ENCODE data around the gene IRX5. TPM values are rescaled to one million over a fixed set of nuclear protein-coding genes. Genes with fewer than 3 reads are reported as not detected.

IRX5 gene
- total and polyA plus RNA-seq, 2 of the 4 experiments (the other 2 are of a cell fraction) = not detected

DNA sequence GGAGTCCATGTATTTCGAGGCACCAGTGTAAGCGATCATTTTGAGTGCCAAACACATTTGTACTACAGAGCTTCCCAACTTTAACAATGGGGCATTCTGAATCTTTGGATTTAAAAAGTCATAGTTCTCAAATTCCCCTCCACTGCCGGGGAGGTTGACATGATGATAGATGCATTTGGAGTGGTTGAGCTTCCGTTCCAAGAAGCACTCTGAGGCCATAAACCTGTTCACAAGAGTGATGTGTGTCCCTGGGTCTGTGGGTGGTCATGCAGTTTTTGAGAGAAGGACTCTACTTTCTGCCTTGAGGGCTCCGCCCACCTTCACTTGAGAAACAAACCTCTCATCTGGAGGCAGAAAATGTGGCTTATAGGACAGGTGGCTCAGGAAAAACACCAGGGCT, 43.7 kb downstream of the IRX5 start:
- Histone ChIP-seq H3K4me2 (ENCODE audit: low read depth, low read length) (no peak overlapping the region), H3K27me3 (ENCODE audit: control insufficient read depth, insufficient read depth, low read length) (no peaks in the 10 kb centered on the region), H2AFZ (replicated peaks; ENCODE audit: low read length, poor library complexity) (no peak overlapping the region), H3K9ac (ENCODE audit: low read depth, low read length) (no peak overlapping the region), H3K56ac (ENCODE audit: extremely low read depth, insufficient read depth, low read length) (no peak overlapping the region), H3K18ac (ENCODE audit: low read depth, low read length) (no peak overlapping the region), H3K23ac (ENCODE audit: low read depth, low read length) (no peak overlapping the region), H3K79me1 (ENCODE audit: low read depth in 1 of 2, low read length in 2 of 2) (no peaks in the 10 kb centered on the region), H2AK9ac (replicated peaks; ENCODE audit: low read depth, low read length, poor library complexity) (no peak overlapping the region), H3K36me3 (ENCODE audit: control insufficient read depth, insufficient read depth, low read length) (no peaks in the 10 kb centered on the region), H4K91ac (ENCODE audit: insufficient read depth, low read depth, low read length) (no peak overlapping the region), H2AK5ac (ENCODE audit: low read depth, low read length) (no peak overlapping the region), H4K5ac (ENCODE audit: low read depth, low read length) (no peak overlapping the region), H4K8ac (ENCODE audit: low read depth in 2 of 2, low read length in 2 of 2) (no peak overlapping the region), H3K14ac (replicated peaks; ENCODE audit: low read depth, low read length) (no peak overlapping the region), H4K20me1 (ENCODE audit: insufficient read depth, low read length) (no peaks in the 10 kb centered on the region), H2BK5ac (ENCODE audit: low read depth, low read length, poor library complexity, severe bottlenecking) (no peak overlapping the region), H3K9me1 (ENCODE audit: insufficient read depth, low read length) (no peaks in the 10 kb centered on the region), H3K4me1 (ENCODE audit: control insufficient read depth, insufficient read depth, low read length) (no peaks in the 10 kb centered on the region), H2BK120ac (ENCODE audit: low read depth, low read length) (no peak overlapping the region), H2BK20ac (ENCODE audit: low read depth, low read length) (no peak overlapping the region), H3K9me3 (ENCODE audit: control insufficient read depth, insufficient read depth, low read length) (no peaks in the 10 kb centered on the region), H3K4me3 (ENCODE audit: insufficient read depth, low read depth, low read length) (no peak overlapping the region), H2BK15ac (ENCODE audit: low read depth, low read length) (no peak overlapping the region), H3K4ac (ENCODE audit: low read depth, low read length) (no peak overlapping the region), H3K27ac (ENCODE audit: insufficient read depth, low read length) (no peak overlapping the region)
- TF ChIP-seq RAD21 (IDR thresholded peaks at IDR 0.05; ENCODE audit: low read length) (no peak), MAFK (IDR thresholded peaks at IDR 0.05; ENCODE audit: low read depth, low read length) (no peak), NFE2L2 (IDR thresholded peaks at IDR 0.05; ENCODE audit: low read depth, low read length) (no peak), CHD1 (IDR thresholded peaks at IDR 0.05; ENCODE audit: low read depth, low read length) (no peak), MXI1 (IDR thresholded peaks at IDR 0.05; ENCODE audit: borderline replicate concordance, low read depth, low read length) (no peak), RCOR1 (IDR thresholded peaks at IDR 0.05; ENCODE audit: insufficient replicate concordance, low read length) (no peak), FOS (IDR thresholded peaks at IDR 0.05; ENCODE audit: low read depth, low read length) (no peak), SMC3 (IDR thresholded peaks at IDR 0.05; ENCODE audit: low read depth, low read length) (no peak), RFX5 (IDR thresholded peaks at IDR 0.05; ENCODE audit: low read depth, low read length) (no peak), MAZ (IDR thresholded peaks at IDR 0.05; ENCODE audit: borderline replicate concordance, low read depth, low read length) (no peak), CEBPB (IDR thresholded peaks at IDR 0.05; ENCODE audit: low read depth, low read length) (no peak)
- TF ChIP-seq, protein P1, sequence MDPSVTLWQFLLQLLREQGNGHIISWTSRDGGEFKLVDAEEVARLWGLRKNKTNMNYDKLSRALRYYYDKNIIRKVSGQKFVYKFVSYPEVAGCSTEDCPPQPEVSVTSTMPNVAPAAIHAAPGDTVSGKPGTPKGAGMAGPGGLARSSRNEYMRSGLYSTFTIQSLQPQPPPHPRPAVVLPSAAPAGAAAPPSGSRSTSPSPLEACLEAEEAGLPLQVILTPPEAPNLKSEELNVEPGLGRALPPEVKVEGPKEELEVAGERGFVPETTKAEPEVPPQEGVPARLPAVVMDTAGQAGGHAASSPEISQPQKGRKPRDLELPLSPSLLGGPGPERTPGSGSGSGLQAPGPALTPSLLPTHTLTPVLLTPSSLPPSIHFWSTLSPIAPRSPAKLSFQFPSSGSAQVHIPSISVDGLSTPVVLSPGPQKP (IDR thresholded peaks at IDR 0.05; ENCODE audit: borderline replicate concordance, low read depth, low read length) = no peak
- TF ChIP-seq, protein P2, sequence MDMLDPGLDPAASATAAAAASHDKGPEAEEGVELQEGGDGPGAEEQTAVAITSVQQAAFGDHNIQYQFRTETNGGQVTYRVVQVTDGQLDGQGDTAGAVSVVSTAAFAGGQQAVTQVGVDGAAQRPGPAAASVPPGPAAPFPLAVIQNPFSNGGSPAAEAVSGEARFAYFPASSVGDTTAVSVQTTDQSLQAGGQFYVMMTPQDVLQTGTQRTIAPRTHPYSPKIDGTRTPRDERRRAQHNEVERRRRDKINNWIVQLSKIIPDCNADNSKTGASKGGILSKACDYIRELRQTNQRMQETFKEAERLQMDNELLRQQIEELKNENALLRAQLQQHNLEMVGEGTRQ (IDR thresholded peaks at IDR 0.05; ENCODE audit: low read depth, low read length) = no peak
- no CpG with 5 or more reads among the region's 5 CpGs for WGBS, 2 experiments (ENCODE audit: extremely low coverage in 2 of 2, insufficient read length in 1 of 2)
- no peak for ATAC-seq (ENCODE audit: low read depth)
- dilution Hi-C loops (cut with HindIII; ENCODE audit: low sequenced_read_pairs, unreplicated experiment) = no loop called here
- intact Hi-C loops (cut with micrococcal nuclease) = no loop called here
- ChIA-PET CTCF (no interaction called here), POLR2A (ENCODE audit: unreplicated experiment) (no interaction called here)
- no TSS peak for BruUV-seq (replicated peaks)
- in situ Hi-C loops (cut with MboI; ENCODE audit: low sequenced_read_pairs) = no loop called here
- DNase-seq = no peak

Measured in IMR-90 (cell line).